HL-60 (cell line): ENCODE results near the gene KIAA1217.

ENCODE experiments used
- DNase-seq, 2 experiments: peaks; one replicate each; pipeline ENCODE4 v3.0.0-alpha.2; 2010 to 2020; ENCODE audit warnings: low read depth in 1 of 2, low spot score in 1 of 2
- H3K27ac ChIP-seq: fragments of 250-450 bp; sonication (Bioruptor Pico); replicated peaks from 2 replicates; pipeline ENCODE4 v1.5.1; 2020; ENCODE audit warnings: mild to moderate bottlenecking, moderate library complexity
- H3K27me3 ChIP-seq: fragments of 250-450 bp; sonication (Bioruptor Pico); 2 replicates; pipeline ENCODE4 v1.5.1; 2021; ENCODE audit warnings: mild to moderate bottlenecking, moderate library complexity; ENCODE audit not compliant: insufficient read depth, poor library complexity, severe bottlenecking
- H3K4me3 ChIP-seq: replicated peaks from 2 replicates; pipeline ENCODE4 v1.5.1; 2011; ENCODE audit warnings: mild to moderate bottlenecking, control low read depth, low read length; ENCODE audit not compliant: insufficient read depth
- GABPA ChIP-seq: IDR thresholded peaks from 2 replicates; pipeline ENCODE4 v1.6.1; 2012; ENCODE audit warnings: low read depth
- POLR2AphosphoS5 ChIP-seq: IDR thresholded peaks from 2 replicates; pipeline ENCODE4 v1.6.1; 2012; ENCODE audit warnings: low read depth
- REST ChIP-seq: IDR thresholded peaks from 2 replicates; pipeline ENCODE4 v1.6.1; 2012; ENCODE audit warnings: low read depth; ENCODE audit not compliant: insufficient replicate concordance
- SPI1 ChIP-seq: IDR thresholded peaks from 2 replicates; pipeline ENCODE4 v1.6.1; 2012; ENCODE audit warnings: low read depth, mild to moderate bottlenecking, borderline replicate concordance
- TF ChIP-seq, protein P1 (sequence below): IDR thresholded peaks from one replicate; pipeline ENCODE4 v1.5.1; 2011; ENCODE audit warnings: low read length, control low read depth, inconsistent platforms; ENCODE audit not compliant: insufficient read depth

KIAA1217 gene

DNA sequence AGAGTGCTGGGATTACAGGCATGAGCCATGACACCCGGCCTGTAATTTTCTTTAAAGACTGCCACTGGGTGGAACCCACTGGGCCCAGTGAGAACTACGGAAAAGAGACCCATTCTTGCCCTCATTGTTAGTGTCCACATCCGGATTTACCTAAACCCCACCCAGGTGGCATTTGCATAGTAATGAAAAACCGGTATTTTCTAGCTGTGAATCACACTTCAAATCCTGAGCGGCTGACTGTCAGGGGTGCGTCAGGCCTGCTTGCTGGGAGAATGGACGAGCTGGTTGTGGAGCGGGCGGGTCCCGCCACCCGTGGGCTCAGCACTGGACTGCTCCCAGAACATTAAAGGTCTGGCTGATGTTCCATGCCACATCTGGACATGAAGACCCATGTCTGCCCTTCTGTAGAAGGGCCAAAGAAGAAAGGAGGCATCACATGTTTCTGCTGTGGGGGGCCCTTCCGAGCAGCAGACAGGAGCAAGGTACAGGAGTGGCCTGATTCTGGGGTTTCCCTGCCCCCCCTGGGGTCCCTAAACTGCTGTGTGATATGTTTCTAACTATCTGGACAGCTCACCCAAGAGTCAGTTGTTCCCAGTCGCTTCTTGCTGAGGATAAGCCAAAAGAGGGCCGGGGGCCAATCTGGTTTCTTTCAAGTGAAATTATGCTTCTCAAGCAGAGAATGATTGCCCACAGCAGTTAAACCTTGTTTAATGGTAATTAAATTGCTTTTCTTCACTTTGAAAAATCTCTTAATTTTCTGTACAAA is 46.4 kb downstream of the KIAA1217 start:
- TF ChIP-seq REST (no peak), SPI1 (no peak), GABPA (no peak), POLR2AphosphoS5 (no peak)
- TF ChIP-seq, protein P1, sequence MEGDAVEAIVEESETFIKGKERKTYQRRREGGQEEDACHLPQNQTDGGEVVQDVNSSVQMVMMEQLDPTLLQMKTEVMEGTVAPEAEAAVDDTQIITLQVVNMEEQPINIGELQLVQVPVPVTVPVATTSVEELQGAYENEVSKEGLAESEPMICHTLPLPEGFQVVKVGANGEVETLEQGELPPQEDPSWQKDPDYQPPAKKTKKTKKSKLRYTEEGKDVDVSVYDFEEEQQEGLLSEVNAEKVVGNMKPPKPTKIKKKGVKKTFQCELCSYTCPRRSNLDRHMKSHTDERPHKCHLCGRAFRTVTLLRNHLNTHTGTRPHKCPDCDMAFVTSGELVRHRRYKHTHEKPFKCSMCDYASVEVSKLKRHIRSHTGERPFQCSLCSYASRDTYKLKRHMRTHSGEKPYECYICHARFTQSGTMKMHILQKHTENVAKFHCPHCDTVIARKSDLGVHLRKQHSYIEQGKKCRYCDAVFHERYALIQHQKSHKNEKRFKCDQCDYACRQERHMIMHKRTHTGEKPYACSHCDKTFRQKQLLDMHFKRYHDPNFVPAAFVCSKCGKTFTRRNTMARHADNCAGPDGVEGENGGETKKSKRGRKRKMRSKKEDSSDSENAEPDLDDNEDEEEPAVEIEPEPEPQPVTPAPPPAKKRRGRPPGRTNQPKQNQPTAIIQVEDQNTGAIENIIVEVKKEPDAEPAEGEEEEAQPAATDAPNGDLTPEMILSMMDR = no peak
- no peak for DNase-seq
- no peak overlapping the region for H3K27ac ChIP-seq
- H3K27me3 ChIP-seq = no peaks in the 10 kb centered on the region
- H3K4me3 ChIP-seq = no peak overlapping the region

- H3K27me3 ChIP-seq = no peaks in the 10 kb centered on the region
- TF ChIP-seq, protein P1 = no peak
- TF ChIP-seq REST (no peak), POLR2AphosphoS5 (no peak), GABPA (no peak), SPI1 (no peak)
- no peak overlapping the region for H3K4me3 ChIP-seq
- DNase-seq = no peak
- no peak overlapping the region for H3K27ac ChIP-seq
Measured at GRCh38 chr10:24255881-24256311, 47.0 kb downstream of the KIAA1217 start.

DNA sequence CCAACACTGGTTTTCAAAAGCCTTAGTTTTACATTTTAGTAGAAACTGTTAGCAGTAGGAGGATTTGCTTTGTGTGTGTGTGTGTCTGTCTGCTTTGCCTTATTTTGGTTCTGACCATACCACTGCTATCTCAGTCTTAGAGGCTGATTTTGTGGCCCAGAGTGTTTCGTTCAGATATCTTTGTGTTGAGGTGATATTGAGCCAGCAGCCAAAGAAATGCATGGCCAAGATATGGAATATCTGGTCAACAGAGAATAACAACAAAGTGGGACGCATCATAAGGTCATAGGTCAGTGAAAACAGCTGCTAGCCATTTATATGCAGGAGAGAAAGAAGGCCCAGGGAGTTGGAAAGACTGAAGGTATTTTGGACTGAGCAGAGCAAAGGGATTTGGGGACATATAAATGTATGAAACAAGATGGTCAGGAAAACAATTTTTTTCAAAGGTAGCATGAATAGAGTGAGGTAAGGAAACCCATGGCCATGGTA is 47.7 kb downstream of the KIAA1217 start:
- Histone ChIP-seq H3K27me3 (no peaks in the 10 kb centered on the region), H3K27ac (no peak overlapping the region), H3K4me3 (no peak overlapping the region)
- TF ChIP-seq REST (no peak), SPI1 (no peak), GABPA (no peak), POLR2AphosphoS5 (no peak)
- TF ChIP-seq, protein P1 = no peak
- no peak for DNase-seq
